ENCODE results near the gene RHBDL2. TPM values are rescaled to one million over a fixed set of nuclear protein-coding genes. Genes with fewer than 3 reads are reported as not detected.
"Not testable (repeated sequence)": the region's sequence is repeated elsewhere in the genome, so short reads cannot be mapped to it uniquely, and the experiment has no call there.

Gene RHBDL2
- total RNA-seq, 1 experiment from 2014 or later = 10.9 TPM

GRCh38 chr1:38858833-38859560 is 82.6 kb downstream of the RHBDL2 start:
- CTCF ChIA-PET = interaction anchor here (1.0 kb wide), 1 partner anchor 234 kb away, joined by 3 read pairs; no protein-coding TSS in a partner anchor
- no TSS peak for BruUV-seq (replicated peaks)

GRCh38 chr1:38852780-38853179 is 88.8 kb downstream of the RHBDL2 start:
- peaks cover 32% of the 10 kb centered on the region for H3K36me3 Mint-ChIP-seq (ENCODE audit: insufficient read depth, unreplicated experiment)
- intact Hi-C loops (cut with micrococcal nuclease; ENCODE audit: unreplicated experiment) = no loop called here

More at GRCh38 chr1:38858833-38859560, 82.6 kb downstream of the RHBDL2 start:
- intact Hi-C loops (cut with micrococcal nuclease; ENCODE audit: unreplicated experiment) = loop anchor here (2.0 kb wide), 2 partner anchors 158 to 234 kb away; no protein-coding TSS in a partner anchor
- DNase-seq = peak; percentile 43
- H3K36me3 Mint-ChIP-seq (ENCODE audit: insufficient read depth, unreplicated experiment) = peaks cover 43% of the 10 kb centered on the region
- H3K27ac Mint-ChIP-seq (ENCODE audit: unreplicated experiment) = no peak overlapping the region
- TF ChIP-seq, protein P1, sequence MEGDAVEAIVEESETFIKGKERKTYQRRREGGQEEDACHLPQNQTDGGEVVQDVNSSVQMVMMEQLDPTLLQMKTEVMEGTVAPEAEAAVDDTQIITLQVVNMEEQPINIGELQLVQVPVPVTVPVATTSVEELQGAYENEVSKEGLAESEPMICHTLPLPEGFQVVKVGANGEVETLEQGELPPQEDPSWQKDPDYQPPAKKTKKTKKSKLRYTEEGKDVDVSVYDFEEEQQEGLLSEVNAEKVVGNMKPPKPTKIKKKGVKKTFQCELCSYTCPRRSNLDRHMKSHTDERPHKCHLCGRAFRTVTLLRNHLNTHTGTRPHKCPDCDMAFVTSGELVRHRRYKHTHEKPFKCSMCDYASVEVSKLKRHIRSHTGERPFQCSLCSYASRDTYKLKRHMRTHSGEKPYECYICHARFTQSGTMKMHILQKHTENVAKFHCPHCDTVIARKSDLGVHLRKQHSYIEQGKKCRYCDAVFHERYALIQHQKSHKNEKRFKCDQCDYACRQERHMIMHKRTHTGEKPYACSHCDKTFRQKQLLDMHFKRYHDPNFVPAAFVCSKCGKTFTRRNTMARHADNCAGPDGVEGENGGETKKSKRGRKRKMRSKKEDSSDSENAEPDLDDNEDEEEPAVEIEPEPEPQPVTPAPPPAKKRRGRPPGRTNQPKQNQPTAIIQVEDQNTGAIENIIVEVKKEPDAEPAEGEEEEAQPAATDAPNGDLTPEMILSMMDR (IDR thresholded peaks at IDR 0.05; ENCODE audit: unreplicated experiment) = no peak
- H3K4me1 Mint-ChIP-seq (ENCODE audit: low read depth, unreplicated experiment) = peaks cover 8% of the 10 kb centered on the region
- no peaks in the 10 kb centered on the region for H3K27me3 Mint-ChIP-seq (ENCODE audit: unreplicated experiment)
- H3K4me3 Mint-ChIP-seq (ENCODE audit: low read depth, unreplicated experiment) = peak overlapping the region; percentile 91
- H3K9me3 Mint-ChIP-seq (ENCODE audit: low read depth, unreplicated experiment) = no peaks in the 10 kb centered on the region

GRCh38 chr1:38848071-38848470 is 93.6 kb downstream of the RHBDL2 start:
- CTCF ChIA-PET = no interaction called here

More at GRCh38 chr1:38852780-38853179, 88.8 kb downstream of the RHBDL2 start:
- no peaks in the 10 kb centered on the region for H3K9me3 Mint-ChIP-seq (ENCODE audit: low read depth, unreplicated experiment)
- H3K4me1 Mint-ChIP-seq (ENCODE audit: low read depth, unreplicated experiment) = peaks cover 8% of the 10 kb centered on the region
- TF ChIP-seq, protein P1 (IDR thresholded peaks at IDR 0.05; ENCODE audit: unreplicated experiment) = no peak
- no peak overlapping the region for H3K27ac Mint-ChIP-seq (ENCODE audit: unreplicated experiment)
- H3K27me3 Mint-ChIP-seq (ENCODE audit: unreplicated experiment) = no peaks in the 10 kb centered on the region
- no TSS peak for BruUV-seq (replicated peaks)
- DNase-seq = no peak
- H3K4me3 Mint-ChIP-seq (ENCODE audit: low read depth, unreplicated experiment) = no peak overlapping the region
- CTCF ChIA-PET = no interaction called here

GRCh38 chr1:38846210-38846609 is 95.4 kb downstream of the RHBDL2 start:
- intact Hi-C loops (cut with micrococcal nuclease; ENCODE audit: unreplicated experiment) = no loop called here
- Mint-ChIP-seq H3K9me3 (ENCODE audit: low read depth, unreplicated experiment) (no peaks in the 10 kb centered on the region), H3K4me1 (ENCODE audit: low read depth, unreplicated experiment) (no peaks in the 10 kb centered on the region), H3K27ac (ENCODE audit: unreplicated experiment) (no peak overlapping the region), H3K4me3 (ENCODE audit: low read depth, unreplicated experiment) (no peak overlapping the region), H3K36me3 (ENCODE audit: insufficient read depth, unreplicated experiment) (peaks cover 33% of the 10 kb centered on the region), H3K27me3 (ENCODE audit: unreplicated experiment) (no peaks in the 10 kb centered on the region)
- no peak for DNase-seq
- BruUV-seq (replicated peaks) = no TSS peak
- CTCF ChIA-PET = no interaction called here
- TF ChIP-seq, protein P1 (IDR thresholded peaks at IDR 0.05; ENCODE audit: unreplicated experiment) = no peak

More at GRCh38 chr1:38848071-38848470, 93.6 kb downstream of the RHBDL2 start:
- H3K27me3 Mint-ChIP-seq (ENCODE audit: unreplicated experiment) = no peaks in the 10 kb centered on the region
- H3K9me3 Mint-ChIP-seq (ENCODE audit: low read depth, unreplicated experiment) = no peaks in the 10 kb centered on the region
- TF ChIP-seq, protein P1 (IDR thresholded peaks at IDR 0.05; ENCODE audit: unreplicated experiment) = no peak
- H3K4me1 Mint-ChIP-seq (ENCODE audit: low read depth, unreplicated experiment) = no peaks in the 10 kb centered on the region
- intact Hi-C loops (cut with micrococcal nuclease; ENCODE audit: unreplicated experiment) = no loop called here
- DNase-seq = no peak
- H3K36me3 Mint-ChIP-seq (ENCODE audit: insufficient read depth, unreplicated experiment) = peaks cover 25% of the 10 kb centered on the region
- H3K4me3 Mint-ChIP-seq (ENCODE audit: low read depth, unreplicated experiment) = no peak overlapping the region
- no peak overlapping the region for H3K27ac Mint-ChIP-seq (ENCODE audit: unreplicated experiment)
- no TSS peak for BruUV-seq (replicated peaks)

GRCh38 chr1:38845088-38845487 is 96.5 kb downstream of the RHBDL2 start:
- intact Hi-C loops (cut with micrococcal nuclease; ENCODE audit: unreplicated experiment); H3K9me3 Mint-ChIP-seq (ENCODE audit: low read depth, unreplicated experiment); CTCF ChIA-PET; H3K4me3 Mint-ChIP-seq (ENCODE audit: low read depth, unreplicated experiment); H3K27ac Mint-ChIP-seq (ENCODE audit: unreplicated experiment); BruUV-seq (replicated peaks); H3K27me3 Mint-ChIP-seq (ENCODE audit: unreplicated experiment); DNase-seq; H3K4me1 Mint-ChIP-seq (ENCODE audit: low read depth, unreplicated experiment): not testable (repeated sequence)
- H3K36me3 Mint-ChIP-seq (ENCODE audit: insufficient read depth, unreplicated experiment) = peaks cover 26% of the 10 kb centered on the region
